Measurements from ENCODE around the gene TPSG1. TPM values are rescaled to one million over a fixed set of nuclear protein-coding genes. Genes with fewer than 3 reads are reported as not detected.

The TPSG1 gene
- total and polyA plus RNA-seq, 2 experiments from 2014 or later = 0.77 TPM; not detected in 1

Other genes with a start within 250 kb of the TPSG1 start
- 9.2 and 13.7 TPM in 2 replicates for gene SOX8, start 243.5 kb downstream of the TPSG1 start, total RNA-seq
- gene SOX8, start 243.5 kb downstream of the TPSG1 start, polyA plus RNA-seq = 5.8 and 8.2 TPM in 2 replicates
- gene SSTR5, start 152.5 kb downstream of the TPSG1 start, total RNA-seq = not detected in 2 replicates
- gene SSTR5, start 152.5 kb downstream of the TPSG1 start, polyA plus RNA-seq = 0.55 TPM in 1 of 2 replicates, not detected in the other
- gene C1QTNF8, start 129.0 kb downstream of the TPSG1 start, total RNA-seq = 0.15 TPM in 1 of 2 replicates, not detected in the other
- gene C1QTNF8, start 129.0 kb downstream of the TPSG1 start, polyA plus RNA-seq = 0.26 TPM in 1 of 2 replicates, not detected in the other
- 30.4 and 66.1 TPM in 2 replicates for gene CACNA1H, start 72.2 kb downstream of the TPSG1 start, total RNA-seq
- gene CACNA1H, start 72.2 kb downstream of the TPSG1 start, polyA plus RNA-seq = 8.9 and 16.5 TPM in 2 replicates
- gene TPSB2, start 4.9 kb upstream of the TPSG1 start, total RNA-seq = not detected in 2 replicates
- gene TPSB2, start 4.9 kb upstream of the TPSG1 start, polyA plus RNA-seq = not detected in 2 replicates
- gene TPSAB1, start 15.4 kb upstream of the TPSG1 start, total RNA-seq = not detected in 2 replicates
- not detected in 2 replicates for gene TPSAB1, start 15.4 kb upstream of the TPSG1 start, polyA plus RNA-seq
- not detected in 2 replicates for gene TPSD1, start 30.8 kb upstream of the TPSG1 start, total RNA-seq
- gene TPSD1, start 30.8 kb upstream of the TPSG1 start, polyA plus RNA-seq = not detected in 2 replicates
- 75.4 and 81.4 TPM in 2 replicates for gene UBE2I, start 84.4 kb upstream of the TPSG1 start, total RNA-seq
- gene UBE2I, start 84.4 kb upstream of the TPSG1 start, polyA plus RNA-seq = 156 and 157 TPM in 2 replicates
- gene BAIAP3, start 108.4 kb upstream of the TPSG1 start, total RNA-seq = 7.4 and 8.1 TPM in 2 replicates
- gene BAIAP3, start 108.4 kb upstream of the TPSG1 start, polyA plus RNA-seq = 2.7 and 7.7 TPM in 2 replicates
- gene TSR3, start 126.6 kb upstream of the TPSG1 start, total RNA-seq = 119 and 125 TPM in 2 replicates
- 157 and 173 TPM in 2 replicates for gene TSR3, start 126.6 kb upstream of the TPSG1 start, polyA plus RNA-seq
- 60.3 and 62.7 TPM in 2 replicates for gene GNPTG, start 126.7 kb upstream of the TPSG1 start, total RNA-seq
- 42.5 and 57.0 TPM in 2 replicates for gene GNPTG, start 126.7 kb upstream of the TPSG1 start, polyA plus RNA-seq
- 19.5 and 35.7 TPM in 2 replicates for gene UNKL, start 189.4 kb upstream of the TPSG1 start, total RNA-seq
- gene UNKL, start 189.4 kb upstream of the TPSG1 start, polyA plus RNA-seq = 16.5 and 20.5 TPM in 2 replicates
- 14.3 and 18.6 TPM in 2 replicates for gene UQCC4, start 195.5 kb upstream of the TPSG1 start, total RNA-seq
- 24.6 and 36.2 TPM in 2 replicates for gene UQCC4, start 195.5 kb upstream of the TPSG1 start, polyA plus RNA-seq
- 0.18 TPM in 1 of 2 replicates, not detected in the other for gene PERCC1, start 205.8 kb upstream of the TPSG1 start, total RNA-seq
- not detected in 2 replicates for gene PERCC1, start 205.8 kb upstream of the TPSG1 start, polyA plus RNA-seq
- 0.32 and 1.5 TPM in 2 replicates for gene CCDC154, start 219.3 kb upstream of the TPSG1 start, total RNA-seq
- gene CCDC154, start 219.3 kb upstream of the TPSG1 start, polyA plus RNA-seq = 0.49 and 0.64 TPM in 2 replicates
- gene CLCN7, start 249.8 kb upstream of the TPSG1 start, total RNA-seq = 50.1 and 86.2 TPM in 2 replicates
- 47.0 and 57.6 TPM in 2 replicates for gene CLCN7, start 249.8 kb upstream of the TPSG1 start, polyA plus RNA-seq